GM19351 (cell line): Measurements from ENCODE around the gene GOLGA8T.
"Not testable (repeated sequence)": the region's sequence is repeated elsewhere in the genome, so short reads cannot be mapped to it uniquely, and the experiment has no call there.

Source experiments
- ATAC-seq: cut with Tn5 transposase; IDR thresholded peaks from one replicate; pipeline ENCODE4 v1.9.1; 2021; ENCODE audit warnings: mild to moderate bottlenecking, moderate library complexity; ENCODE audit not compliant: unreplicated experiment

GOLGA8T gene

GRCh38 chr15:30134751-30135150, at the start of gene GOLGA8T:
Gene GOLGA8T, plus strand, starts transcription at chr15:30135051. Its CDS starts 98 bp downstream, at chr15:30135149.
- not testable (repeated sequence) for ATAC-seq

GRCh38 chr15:30097827-30098226, 37.0 kb upstream of the GOLGA8T start:
- peak; percentile 45 for ATAC-seq

- not testable (repeated sequence) for ATAC-seq
Measured at GRCh38 chr15:30102890-30103289, 32.0 kb upstream of the GOLGA8T start.

- ATAC-seq: not testable (repeated sequence)
Measured at GRCh38 chr15:30103941-30104507, 30.8 kb upstream of the GOLGA8T start.

- not testable (repeated sequence) for ATAC-seq
Measured at GRCh38 chr15:30110591-30110990, 24.3 kb upstream of the GOLGA8T start.

GRCh38 chr15:30130066-30130465, 4.8 kb upstream of the GOLGA8T start:
- ATAC-seq: not testable (repeated sequence)

- ATAC-seq: not testable (repeated sequence)
Measured at GRCh38 chr15:30143246-30143645, 8.4 kb downstream of the GOLGA8T start.

GRCh38 chr15:30149891-30150290, 15.0 kb downstream of the GOLGA8T start:
- ATAC-seq: not testable (repeated sequence)

GRCh38 chr15:30162479-30163357, 27.9 kb downstream of the GOLGA8T start:
- ATAC-seq: not testable (repeated sequence)

GRCh38 chr15:30163759-30164158, 28.9 kb downstream of the GOLGA8T start:
- ATAC-seq: not testable (repeated sequence)

GRCh38 chr15:30164257-30164656, 29.4 kb downstream of the GOLGA8T start:
- ATAC-seq: not testable (repeated sequence)

- ATAC-seq: not testable (repeated sequence)
Measured at GRCh38 chr15:30167403-30167802, 32.6 kb downstream of the GOLGA8T start.

- not testable (repeated sequence) for ATAC-seq
Measured at GRCh38 chr15:30167886-30168285, 33.0 kb downstream of the GOLGA8T start.

GRCh38 chr15:30171452-30171851, 36.6 kb downstream of the GOLGA8T start:
- not testable (repeated sequence) for ATAC-seq

- peak; percentile 76 for ATAC-seq
Measured at GRCh38 chr15:30173041-30173608, 38.3 kb downstream of the GOLGA8T start.

GRCh38 chr15:30175291-30175690, 40.4 kb downstream of the GOLGA8T start:
- ATAC-seq: not testable (repeated sequence)

GRCh38 chr15:30176613-30177012, 41.8 kb downstream of the GOLGA8T start:
- not testable (repeated sequence) for ATAC-seq

- ATAC-seq: not testable (repeated sequence)
Measured at GRCh38 chr15:30179814-30180213, 45.0 kb downstream of the GOLGA8T start.

GRCh38 chr15:30185495-30185894, 50.6 kb downstream of the GOLGA8T start:
- ATAC-seq: not testable (repeated sequence)

GRCh38 chr15:30187429-30187828, 52.6 kb downstream of the GOLGA8T start:
- not testable (repeated sequence) for ATAC-seq

- not testable (repeated sequence) for ATAC-seq
Measured at GRCh38 chr15:30189754-30190153, 54.9 kb downstream of the GOLGA8T start.
